GM19328 (cell line): Measurements from ENCODE around the gene RBAK.
"Not testable (repeated sequence)": the region's sequence is repeated elsewhere in the genome, so short reads cannot be mapped to it uniquely, and the experiment has no call there.

Source experiments
- ATAC-seq: cut with Tn5 transposase; IDR thresholded peaks from one replicate; pipeline ENCODE4 v1.9.1; 2021; ENCODE audit warnings: mild to moderate bottlenecking, moderate library complexity; ENCODE audit not compliant: unreplicated experiment

The RBAK gene

DNA sequence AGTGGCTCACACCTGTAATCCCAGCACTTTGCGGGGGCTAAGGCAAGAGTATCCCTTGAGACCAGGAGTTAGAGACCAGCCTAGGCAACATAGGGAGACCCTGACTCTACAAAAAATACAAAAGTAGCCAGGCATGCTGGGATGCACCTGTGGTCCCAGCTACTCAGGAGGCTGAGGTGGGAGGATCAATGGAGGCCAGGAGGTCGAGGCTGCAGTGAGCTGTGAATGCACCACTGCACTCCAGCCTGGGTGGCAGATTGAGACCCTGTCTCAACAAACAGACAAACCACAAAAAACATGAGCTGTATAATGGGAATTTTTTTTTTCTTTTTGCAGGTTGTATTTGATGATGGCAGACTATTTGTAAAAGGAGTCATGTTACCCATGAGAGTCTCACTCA lies 1.5 kb downstream of the RBAK start:
- ATAC-seq = not testable (repeated sequence)

DNA sequence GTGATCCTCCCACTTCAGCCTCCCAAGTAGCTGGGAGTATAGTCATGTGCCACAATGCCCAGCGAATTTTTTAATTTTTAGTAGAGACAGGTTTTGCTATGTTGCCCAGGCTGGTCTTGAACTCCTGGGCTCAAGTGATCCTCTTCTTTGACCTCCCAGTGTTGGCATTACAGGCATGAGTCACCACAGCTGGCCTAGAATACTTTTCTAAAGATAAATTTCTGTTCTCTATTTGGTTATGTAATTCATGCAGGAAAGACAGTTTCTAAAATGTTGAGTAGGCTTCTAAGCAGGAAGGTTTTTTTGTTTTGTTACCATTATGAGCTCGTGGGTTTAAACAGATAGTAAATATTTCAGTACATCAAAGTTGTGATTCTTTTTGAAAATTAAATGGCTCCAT lies 5.0 kb downstream of the RBAK start:
- ATAC-seq = no peak

DNA sequence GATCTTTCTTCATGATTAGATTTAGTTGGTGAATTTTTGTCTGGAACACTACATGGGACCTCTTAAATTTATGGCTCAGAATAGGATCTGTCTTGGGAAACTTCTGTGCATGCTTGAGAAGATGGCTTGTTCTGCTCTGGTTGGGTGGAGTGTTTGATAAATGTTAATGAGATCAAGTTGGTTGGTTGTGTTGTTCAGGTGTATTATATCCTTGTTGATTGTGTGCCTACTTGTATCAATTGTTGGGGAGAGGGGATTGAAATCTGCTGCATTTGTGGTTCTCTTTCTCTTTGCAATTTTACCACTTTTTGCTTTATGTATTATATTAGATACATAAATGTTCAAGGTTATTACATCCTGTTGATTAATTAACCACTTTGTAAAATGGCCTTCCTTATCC lies 6.1 kb downstream of the RBAK start:
- ATAC-seq = not testable (repeated sequence)

DNA sequence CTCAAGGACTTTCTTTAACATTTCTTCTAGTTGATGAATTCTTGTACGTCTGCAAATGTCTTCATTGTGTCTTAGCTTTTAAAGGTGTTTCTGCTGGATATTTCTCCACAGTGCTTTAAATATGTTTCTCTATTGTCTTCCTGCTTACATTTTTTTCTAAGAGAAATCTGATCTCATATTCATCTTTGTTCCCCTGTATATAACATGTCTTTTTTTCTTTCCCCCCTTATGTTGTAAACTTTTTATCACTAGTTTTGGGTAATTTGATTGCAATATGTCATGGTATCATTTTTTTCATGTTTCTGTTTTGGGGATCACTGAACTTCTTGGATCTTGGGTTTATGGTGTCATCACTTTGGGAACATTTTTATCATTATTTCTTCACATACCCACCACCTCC lies 7.5 kb downstream of the RBAK start:
- ATAC-seq = no peak

DNA sequence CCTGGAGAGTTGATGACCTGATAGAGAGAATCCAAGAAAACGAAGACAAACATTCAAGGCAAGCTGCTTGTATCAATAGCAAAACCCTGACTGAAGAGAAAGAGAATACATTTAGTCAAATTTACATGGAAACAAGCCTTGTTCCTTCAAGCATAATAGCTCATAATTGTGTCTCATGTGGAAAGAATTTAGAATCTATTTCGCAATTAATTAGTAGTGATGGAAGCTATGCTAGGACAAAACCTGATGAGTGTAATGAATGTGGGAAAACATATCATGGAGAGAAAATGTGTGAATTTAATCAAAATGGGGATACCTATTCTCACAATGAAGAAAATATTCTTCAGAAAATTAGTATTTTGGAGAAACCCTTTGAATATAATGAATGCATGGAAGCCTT lies 18.0 kb downstream of the RBAK start:
- no peak for ATAC-seq

DNA sequence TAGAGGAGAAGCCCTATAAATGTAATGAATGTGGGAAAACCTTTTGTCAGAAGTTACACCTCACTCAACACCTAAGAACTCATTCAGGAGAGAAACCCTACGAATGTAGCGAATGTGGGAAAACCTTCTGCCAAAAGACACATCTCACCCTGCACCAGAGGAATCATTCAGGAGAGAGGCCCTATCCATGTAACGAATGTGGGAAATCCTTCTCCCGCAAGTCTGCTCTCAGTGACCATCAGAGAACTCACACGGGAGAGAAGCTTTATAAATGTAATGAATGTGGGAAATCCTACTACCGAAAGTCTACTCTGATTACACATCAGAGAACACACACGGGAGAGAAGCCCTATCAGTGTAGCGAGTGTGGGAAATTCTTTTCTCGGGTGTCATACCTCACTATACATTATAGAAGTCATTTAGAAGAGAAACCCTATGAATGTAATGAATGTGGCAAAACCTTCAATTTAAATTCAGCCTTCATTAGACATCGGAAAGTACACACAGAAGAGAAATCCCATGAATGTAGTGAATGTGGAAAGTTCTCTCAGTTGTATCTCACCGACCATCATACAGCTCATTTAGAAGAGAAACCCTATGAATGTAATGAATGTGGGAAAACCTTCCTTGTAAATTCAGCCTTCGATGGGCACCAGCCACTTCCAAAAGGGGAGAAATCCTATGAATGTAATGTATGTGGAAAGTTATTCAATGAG lies 18.9 kb downstream of the RBAK start:
- ATAC-seq = no peak

DNA sequence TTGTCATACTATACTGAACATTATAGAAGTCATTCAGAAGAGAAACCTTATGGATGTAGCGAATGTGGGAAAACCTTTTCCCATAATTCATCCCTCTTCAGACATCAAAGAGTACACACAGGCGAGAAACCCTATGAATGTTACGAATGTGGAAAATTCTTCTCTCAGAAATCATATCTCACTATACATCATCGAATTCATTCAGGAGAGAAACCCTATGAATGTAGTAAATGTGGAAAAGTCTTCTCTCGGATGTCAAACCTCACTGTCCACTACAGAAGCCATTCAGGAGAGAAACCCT lies 19.4 kb downstream of the RBAK start:
- no peak for ATAC-seq

DNA sequence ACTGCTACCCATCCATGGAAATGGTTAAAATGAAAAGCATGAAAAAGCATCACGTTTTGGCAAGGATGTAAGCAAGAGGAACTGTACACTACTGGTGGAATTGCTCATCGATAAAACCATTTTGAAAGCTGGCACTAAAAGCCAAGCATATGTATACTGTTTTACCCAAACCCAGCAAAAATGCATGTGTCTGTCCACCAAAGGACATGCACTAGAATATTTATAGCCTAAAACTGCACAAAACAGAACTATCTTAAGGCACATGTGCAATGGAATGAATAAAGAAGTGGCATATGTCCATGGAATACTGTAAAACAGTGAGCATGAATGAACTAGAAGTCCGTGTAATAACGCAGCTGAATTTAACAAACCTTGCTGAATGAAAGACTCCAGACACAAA lies 22.9 kb downstream of the RBAK start:
- ATAC-seq = no peak

DNA sequence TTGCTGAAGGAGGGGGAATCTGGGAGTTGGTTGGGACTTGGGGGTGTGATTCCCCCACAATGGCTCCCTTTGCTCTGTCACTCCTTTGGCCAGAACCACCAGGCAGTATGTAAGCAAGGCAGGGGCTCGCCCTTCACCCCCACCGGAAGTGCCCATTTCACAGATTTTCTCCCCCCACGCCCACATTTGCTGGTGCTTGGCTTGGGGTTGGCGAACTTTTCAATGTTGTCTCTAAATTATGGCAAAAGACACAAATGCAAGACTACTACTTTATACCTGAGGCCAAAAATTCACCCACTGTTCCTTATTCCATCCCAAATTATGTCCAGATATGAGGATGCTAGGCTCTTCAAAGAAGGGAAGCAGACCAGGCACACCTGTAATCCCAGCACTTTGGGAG lies 24.5 kb downstream of the RBAK start:
- ATAC-seq = no peak

DNA sequence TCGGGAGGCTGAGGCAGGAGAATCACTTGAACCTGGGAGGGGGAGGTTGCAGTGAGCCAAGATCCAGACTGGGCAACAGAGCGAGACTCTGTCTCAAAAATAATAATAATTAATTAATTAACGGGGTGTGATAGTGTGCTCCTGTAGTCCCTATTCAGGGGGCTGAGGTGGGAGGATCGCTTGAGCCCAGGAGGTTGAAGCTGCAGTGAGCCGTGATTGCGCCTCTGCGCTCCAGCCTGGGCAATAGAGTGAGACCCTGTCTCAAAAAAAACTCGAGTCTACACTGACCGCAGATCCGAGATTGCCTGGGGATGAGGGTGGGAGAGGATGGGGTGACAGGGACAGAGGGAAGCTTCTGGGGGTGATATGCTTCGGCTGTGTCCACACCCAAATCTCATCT lies 29.5 kb downstream of the RBAK start:
- not testable (repeated sequence) for ATAC-seq

DNA sequence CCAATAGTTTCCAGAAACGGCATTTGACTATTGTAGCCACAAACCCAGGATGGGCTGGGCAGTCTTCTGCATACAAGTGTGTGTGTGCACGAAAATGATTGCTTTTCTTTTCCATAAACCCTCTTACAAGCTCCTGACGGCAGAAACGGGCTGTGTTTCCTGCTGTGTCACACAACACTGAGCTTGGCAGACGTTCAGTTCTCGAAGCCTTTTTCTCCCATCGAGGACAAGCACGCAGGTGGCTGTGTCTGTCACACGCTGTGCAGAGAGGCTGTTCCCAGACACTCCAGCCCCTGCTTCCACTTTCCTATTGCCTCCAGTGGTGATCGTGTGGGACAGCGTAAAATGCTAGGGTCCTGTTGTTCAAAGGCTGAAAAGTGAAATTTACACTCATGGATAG lies 32.1 kb downstream of the RBAK start:
- ATAC-seq = no peak

DNA sequence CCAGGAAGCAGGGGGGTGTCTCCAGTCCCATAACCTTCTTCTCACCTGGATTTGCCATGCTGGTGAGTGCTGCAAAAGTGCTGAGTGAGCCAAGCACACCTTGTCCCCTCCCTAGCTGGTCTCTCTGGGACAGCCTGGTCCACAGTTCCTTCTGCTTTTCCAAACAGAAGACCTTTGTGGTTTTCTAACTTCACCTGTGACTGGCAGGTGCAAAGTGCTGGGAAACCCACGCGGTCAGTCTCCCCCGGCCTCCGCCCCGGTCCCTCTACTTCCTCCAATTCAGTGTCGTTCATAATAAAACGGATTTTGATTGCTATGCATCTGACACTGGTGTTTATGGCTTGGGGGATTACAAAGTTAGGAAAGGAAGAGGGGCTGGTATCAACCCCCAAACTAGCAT lies 37.1 kb downstream of the RBAK start:
- no peak for ATAC-seq

DNA sequence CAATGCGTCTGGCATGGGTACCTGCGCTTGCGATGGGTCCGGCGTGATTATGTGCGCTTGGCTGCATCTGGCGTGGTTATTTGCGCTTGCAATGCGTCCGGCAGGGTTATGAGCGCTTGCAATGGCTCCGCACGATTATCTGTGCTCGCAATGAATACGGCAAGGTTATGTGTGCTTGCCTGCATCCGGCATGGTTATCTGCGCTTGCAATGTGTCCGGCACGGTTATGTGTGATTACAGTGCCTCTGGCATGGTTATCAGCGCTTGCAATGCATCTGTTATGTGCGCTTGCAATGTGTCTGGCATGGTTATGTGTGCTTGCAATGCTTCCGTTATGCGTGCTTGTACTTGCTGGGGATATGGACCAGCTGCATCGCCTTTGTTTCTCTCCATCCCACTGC lies 37.7 kb downstream of the RBAK start:
- no peak for ATAC-seq

DNA sequence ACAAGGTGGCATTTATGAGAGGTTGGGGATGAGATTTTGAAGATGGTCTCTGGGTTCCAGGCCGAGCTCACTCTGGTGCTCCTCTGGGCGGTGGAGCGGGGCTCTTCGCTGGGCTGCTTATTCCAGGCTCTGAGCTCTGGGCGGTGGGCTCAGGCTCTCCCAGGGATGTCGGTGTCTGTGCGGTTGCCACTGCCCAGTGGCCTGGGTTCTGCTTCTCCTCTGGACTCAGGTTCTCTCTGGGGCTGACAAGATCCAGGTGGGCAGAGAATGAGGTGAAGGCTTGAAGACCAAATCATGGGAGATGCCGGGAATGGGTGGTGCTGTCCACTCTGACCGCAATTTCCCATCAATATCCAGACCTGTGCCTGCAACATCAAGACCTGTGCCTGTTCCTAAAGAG lies 40.6 kb downstream of the RBAK start:
- no peak for ATAC-seq

DNA sequence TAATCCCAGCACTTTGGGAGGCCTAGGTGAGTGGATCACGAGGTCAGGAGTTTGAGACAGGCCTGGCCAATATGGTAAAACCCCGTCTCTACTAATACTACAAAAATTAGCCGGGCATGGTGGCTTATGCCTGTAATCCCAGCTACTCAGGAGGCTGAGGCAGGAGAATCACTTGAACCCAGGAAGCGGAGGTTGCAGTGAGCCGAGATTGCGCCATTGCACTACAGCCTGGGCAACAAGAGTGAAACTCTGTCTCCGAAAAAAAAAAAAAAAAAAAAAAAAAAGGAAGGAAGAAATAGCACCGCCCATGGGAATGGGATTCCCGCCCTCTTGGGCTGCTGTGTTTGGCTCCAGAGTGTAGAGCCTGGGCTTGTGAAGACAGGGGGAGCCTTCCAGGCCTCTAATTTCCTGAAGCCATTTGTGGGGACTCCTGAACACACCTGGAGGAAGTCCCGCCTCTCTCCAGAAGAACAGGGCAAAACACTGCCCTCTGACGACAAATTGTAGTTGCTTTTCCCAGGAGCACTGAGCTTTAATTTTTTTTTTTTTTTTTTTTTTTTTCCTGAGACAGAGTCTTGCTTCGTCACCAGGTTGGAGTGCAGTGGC lies 42.7 kb downstream of the RBAK start:
- not testable (repeated sequence) for ATAC-seq

DNA sequence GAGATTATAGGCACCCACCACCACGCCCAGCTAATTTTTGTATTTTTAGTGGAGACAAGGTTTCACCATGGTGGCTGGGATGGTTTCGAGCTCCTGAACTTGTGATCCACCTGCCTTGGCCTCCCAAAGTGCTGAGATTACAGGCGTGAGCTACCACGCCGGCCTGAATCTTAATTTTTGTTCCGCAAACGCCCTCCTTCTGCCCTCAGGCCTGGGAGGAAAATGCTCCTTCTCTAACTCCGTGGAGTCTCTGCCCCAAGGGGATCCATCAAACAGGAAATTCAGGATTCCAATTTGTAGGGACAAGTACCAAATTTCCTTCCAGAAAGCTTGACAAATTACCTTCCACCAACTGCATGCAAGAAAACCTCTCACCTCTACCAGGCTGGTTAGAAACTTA lies 43.2 kb downstream of the RBAK start:
- no peak for ATAC-seq

DNA sequence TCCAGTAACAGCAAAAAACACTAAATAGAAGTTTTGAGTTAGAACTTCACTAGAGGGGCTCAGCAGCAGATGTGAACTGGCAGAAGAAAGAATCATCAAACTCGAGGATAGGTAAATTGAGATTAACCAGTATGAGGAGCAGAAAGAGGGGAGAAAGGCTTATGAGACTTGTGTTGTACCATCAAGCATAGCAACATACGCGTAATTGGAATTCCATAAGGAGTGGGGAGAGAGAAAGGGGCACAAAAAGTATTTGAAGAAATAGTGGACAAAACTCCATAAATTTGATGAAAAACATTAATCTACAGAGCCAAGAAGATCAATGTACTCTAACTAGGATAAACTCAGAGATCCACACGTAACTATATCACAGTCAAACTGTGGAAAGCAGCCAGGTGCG lies 48.3 kb downstream of the RBAK start:
- no peak for ATAC-seq

DNA sequence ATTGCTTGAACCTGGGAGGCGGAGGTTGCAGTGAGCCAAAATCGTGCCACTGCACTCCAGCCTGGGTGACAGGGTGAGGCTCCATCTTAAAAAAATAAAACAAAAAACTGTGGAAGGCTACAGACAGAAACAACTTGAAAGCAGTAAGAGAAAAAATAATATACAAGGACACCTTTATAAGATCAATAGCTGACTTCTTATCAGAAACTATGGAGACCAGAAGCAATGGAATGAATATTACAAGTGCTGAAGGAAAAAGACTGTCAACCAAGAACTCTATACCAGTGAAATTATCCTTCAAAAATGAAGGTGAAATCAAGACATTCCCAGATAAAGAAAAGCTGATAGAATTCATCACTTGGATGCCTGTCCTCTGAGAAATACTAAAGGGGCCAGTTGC lies 49.0 kb downstream of the RBAK start:
- no peak for ATAC-seq

DNA sequence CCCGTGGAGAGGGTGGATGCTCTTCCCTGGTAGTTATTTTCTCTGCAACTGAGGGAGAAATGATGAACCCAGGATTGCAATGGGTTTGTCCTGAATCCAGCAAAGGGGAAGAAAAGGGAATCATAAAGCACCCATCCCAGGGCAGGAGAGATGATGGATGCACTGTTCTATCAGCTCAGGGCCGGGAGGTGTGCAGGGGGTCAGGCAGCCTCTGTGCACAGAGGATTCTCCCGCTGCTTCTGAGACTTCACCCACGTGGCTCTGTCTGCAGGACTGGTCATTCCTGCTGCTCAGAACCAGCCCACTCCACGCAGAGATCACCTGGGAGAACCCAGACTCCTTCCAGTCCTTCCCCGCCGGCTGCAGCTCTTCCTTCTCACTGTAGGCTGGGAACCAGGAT lies 70.7 kb downstream of the RBAK start:
- no peak for ATAC-seq

DNA sequence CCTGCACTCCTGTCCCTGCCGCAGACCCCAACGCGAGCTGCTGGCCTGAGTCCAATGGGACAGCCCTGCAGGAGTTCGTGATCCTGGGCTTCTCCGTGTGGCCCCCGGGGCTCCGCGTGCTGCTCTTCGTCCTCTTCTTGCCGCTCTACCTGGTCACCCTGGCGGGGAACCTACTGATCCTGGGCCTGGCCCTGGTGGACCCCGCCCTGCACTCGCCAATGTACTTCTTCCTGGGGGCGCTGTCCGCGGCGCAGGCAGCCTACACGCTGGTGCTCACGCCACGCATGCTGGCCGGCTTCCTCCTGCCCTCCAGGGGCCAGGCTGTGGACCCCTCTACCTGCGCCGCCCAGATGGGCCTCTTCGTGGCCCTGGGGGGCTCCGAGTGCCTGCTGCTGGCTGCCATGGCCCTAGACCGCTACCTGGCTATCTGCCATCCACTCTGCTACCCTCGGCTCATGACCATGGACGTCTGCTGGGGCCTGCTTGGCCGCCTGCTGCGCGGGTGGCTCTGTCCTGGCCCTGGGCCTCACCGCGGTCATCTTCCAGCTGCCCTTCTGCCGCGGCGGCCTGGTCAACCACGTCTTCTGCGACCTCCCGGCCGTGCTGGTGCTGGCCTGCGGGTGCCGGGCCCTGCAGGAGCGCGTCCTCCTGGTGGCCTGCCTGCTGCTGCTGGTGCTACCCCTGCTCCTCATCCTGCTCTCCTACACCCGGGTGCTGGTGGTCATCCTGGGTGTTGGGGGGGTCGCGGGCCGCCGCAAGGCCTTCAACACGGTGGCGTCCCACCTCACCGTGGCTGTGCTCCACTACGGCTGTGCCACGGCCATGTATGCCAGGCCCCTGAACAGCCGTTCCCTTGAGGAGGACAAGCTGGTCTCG lies 71.7 kb downstream of the RBAK start:
- ATAC-seq = no peak
